Effector memory CD4-positive, alpha-beta T cell (primary cell): ENCODE measurements around the gene WBP1L.

ENCODE experiments used
- DNase-seq, 3 donors: peaks; one replicate each; pipeline ENCODE4 v3.0.0-alpha.2; 2020
- H3K27ac ChIP-seq: 2 replicates; pipeline ENCODE4 v1.7.0; 2013; ENCODE audit warnings: mild to moderate bottlenecking, low read length, moderate library complexity; ENCODE audit not compliant: insufficient read depth, poor library complexity, severe bottlenecking
- H3K27me3 ChIP-seq: replicated peaks from 2 replicates; pipeline ENCODE4 v1.7.0; 2013; ENCODE audit warnings: mild to moderate bottlenecking, low read length; ENCODE audit not compliant: insufficient read depth, control insufficient read depth, poor library complexity, severe bottlenecking
- H3K36me3 ChIP-seq: 2 replicates; pipeline ENCODE4 v1.7.0; 2013; ENCODE audit warnings: mild to moderate bottlenecking, low read length, moderate library complexity; ENCODE audit not compliant: control insufficient read depth, insufficient read depth
- H3K4me1 ChIP-seq: 2 replicates; pipeline ENCODE4 v1.7.0; 2013; ENCODE audit warnings: low read length, mild to moderate bottlenecking; ENCODE audit not compliant: control insufficient read depth, insufficient read depth, poor library complexity, severe bottlenecking
- H3K4me3 ChIP-seq: 2 replicates; pipeline ENCODE4 v1.7.0; 2013; ENCODE audit warnings: low read length, low read depth, mild to moderate bottlenecking; ENCODE audit not compliant: insufficient read depth, poor library complexity, severe bottlenecking
- H3K9me3 ChIP-seq: 2 replicates; pipeline ENCODE4 v1.7.0; 2013; ENCODE audit warnings: mild to moderate bottlenecking, low read length, moderate library complexity; ENCODE audit not compliant: control insufficient read depth

WBP1L gene

DNA sequence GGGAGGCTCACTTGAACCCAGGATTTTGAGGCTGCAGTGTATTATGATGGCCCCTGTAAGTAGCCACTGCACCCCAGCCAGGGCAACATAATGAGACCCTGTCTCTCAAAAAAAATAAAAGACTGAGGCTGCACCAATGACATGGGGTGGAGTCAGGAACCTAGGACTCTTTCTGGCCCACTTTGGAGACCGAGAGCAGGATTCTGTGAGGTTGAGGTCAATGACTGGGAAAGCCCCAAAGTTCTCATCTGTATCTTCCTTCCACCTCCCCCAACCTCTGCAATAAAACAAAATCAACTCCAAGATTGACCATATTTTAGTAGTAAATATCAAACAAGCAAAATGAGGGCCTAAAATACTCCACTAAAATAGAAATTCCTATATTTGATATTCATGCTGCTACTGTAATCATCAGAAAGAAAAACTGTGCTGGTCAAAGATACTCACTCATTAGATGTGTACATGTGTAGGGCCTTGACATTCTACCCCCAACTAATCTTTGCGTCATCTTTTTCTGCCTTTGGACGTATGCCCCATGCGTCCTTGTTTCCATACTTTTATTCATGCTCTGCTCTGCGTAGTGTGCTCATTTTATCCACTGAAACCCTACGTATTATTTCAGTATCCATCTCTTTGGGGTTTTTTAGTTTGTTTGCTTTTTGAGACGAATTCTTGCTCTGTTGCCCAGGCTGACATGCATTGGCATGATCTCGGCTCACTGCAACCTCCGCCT, 23.8 kb downstream of the WBP1L start:
- Histone ChIP-seq H3K4me3 (no peak overlapping the region), H3K27me3 (no peaks in the 10 kb centered on the region), H3K4me1 (peaks cover 5% of the 10 kb centered on the region), H3K27ac (no peak overlapping the region), H3K9me3 (no peaks in the 10 kb centered on the region), H3K36me3 (peaks cover 8% of the 10 kb centered on the region)
- no peak for DNase-seq

DNA sequence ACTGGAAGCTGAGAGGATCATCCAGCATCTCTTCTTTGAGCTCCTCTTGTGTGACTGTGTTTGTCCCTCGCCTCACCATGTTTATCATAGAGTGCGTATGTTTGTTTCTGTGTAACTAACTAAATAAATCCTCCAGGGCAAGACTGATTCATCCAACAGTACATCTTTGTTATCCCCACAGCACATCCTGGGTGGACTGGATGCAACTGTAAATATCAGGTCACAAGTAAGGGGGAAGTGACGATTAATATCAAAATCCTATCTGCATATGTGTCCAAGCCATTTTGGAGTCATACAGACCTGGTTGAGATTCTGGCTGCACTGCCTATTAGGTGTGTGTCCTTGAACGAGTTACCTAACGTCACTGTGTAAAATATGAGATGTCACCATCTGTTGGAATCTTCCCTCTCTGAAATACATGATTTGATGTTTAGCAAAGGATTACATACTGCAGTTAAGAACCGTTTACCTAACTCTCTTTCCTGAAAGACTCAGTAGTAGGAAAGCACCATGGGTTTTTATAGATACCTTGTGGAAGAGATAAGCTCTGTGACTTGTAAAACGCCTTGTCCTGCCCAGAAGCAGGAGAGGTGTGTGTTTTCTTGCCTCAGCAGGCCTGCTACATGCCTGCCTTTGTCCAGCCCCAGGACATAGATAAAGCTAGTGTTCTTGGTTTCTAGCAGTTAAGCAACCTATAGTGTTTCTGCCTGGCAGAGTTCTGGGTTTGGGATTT, 25.8 kb downstream of the WBP1L start:
- Histone ChIP-seq H3K4me3 (no peak overlapping the region), H3K4me1 (peaks cover 5% of the 10 kb centered on the region), H3K36me3 (no peaks in the 10 kb centered on the region), H3K9me3 (no peaks in the 10 kb centered on the region), H3K27me3 (no peaks in the 10 kb centered on the region), H3K27ac (no peak overlapping the region)
- no peak for DNase-seq

DNA sequence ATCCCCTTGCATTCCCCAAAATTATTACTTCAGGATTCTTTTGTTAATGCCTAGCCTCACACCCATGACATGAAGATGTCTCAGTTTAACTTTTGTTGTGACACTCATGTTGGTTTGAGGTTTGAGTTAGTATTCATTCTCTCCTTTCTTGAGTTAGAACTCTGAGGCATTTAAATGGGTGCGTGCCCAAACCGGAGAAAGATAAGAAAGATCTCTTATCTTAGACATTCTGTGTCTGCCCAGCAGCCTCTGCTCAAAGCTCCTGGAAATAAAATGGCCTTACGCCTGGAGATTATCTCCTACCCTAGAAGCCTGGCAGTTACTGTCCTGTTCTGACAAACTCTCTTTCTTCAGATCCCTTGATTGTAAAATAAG, 26.3 kb downstream of the WBP1L start:
- H3K27me3 ChIP-seq: no peaks in the 10 kb centered on the region
- no peak overlapping the region for H3K27ac ChIP-seq
- no peak for DNase-seq
- no peaks in the 10 kb centered on the region for H3K36me3 ChIP-seq
- H3K4me3 ChIP-seq: no peak overlapping the region
- H3K4me1 ChIP-seq: peaks cover 5% of the 10 kb centered on the region
- H3K9me3 ChIP-seq: no peaks in the 10 kb centered on the region

DNA sequence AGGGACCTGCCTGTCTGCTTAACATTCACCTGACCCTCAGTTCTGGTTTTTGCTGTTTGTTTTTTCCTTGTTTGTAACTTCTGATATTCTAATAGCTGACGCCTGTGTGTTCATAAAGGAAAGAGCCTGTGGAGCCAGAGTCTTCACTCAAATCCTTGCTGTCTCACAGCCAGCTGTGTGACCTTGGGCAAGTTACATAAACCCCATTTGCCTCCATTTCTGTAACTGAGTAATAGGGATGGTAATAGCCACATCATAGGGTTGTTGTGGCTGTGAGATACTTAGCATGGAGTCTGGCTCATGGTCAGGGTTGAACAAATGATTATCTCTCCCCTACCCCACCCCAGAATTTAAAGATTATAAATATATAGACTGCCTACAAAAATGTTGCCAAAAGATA, 27.0 kb downstream of the WBP1L start:
- Histone ChIP-seq H3K4me3 (no peak overlapping the region), H3K9me3 (no peaks in the 10 kb centered on the region), H3K27ac (no peak overlapping the region), H3K4me1 (peaks cover 12% of the 10 kb centered on the region), H3K36me3 (no peaks in the 10 kb centered on the region), H3K27me3 (no peaks in the 10 kb centered on the region)
- no peak for DNase-seq

DNA sequence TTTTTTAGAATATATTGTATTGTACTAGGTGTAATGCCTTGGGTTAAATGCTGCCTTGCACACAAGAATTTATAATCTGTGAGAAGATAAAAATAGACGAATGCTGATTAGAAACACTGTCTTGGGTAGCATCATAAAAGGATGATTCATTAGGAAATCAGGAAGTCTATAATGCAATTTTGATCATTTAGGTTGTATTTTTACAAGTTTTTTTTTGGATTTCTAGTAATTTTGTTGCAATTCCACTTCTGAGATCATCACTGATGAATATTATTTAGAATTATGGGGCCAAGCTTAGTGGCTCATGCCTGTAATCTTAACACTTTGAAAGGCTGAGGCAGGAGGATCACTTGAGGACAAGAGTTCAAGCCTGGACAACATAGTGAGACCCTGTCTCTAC, 29.6 kb downstream of the WBP1L start:
- Histone ChIP-seq H3K36me3 (no peaks in the 10 kb centered on the region), H3K9me3 (no peaks in the 10 kb centered on the region), H3K27me3 (no peaks in the 10 kb centered on the region), H3K4me3 (no peak overlapping the region), H3K4me1 (peaks cover 11% of the 10 kb centered on the region), H3K27ac (no peak overlapping the region)
- DNase-seq: no peak

DNA sequence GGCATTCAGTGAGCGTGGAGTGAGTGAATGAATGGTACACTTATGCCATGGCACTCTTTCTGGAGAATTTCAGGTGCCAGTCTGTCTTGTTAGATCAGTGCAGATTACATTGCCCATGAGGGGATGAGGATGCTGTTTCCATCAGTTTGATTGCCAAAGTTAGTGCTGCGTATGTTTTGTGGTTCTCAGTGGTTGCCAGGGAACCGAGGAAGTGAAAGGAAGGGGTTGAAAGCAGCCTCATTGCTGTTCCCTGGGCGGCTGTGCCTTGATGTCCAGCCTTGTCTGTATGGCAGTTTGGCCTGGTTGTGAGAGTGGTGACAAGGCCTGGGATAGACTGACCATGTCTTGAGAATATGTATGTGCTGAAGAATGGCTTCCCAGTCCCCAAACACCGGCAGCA, 30.2 kb downstream of the WBP1L start:
- H3K4me1 ChIP-seq: peaks cover 11% of the 10 kb centered on the region
- no peaks in the 10 kb centered on the region for H3K9me3 ChIP-seq
- H3K27me3 ChIP-seq: no peaks in the 10 kb centered on the region
- H3K27ac ChIP-seq: no peak overlapping the region
- DNase-seq: no peak
- no peaks in the 10 kb centered on the region for H3K36me3 ChIP-seq
- no peak overlapping the region for H3K4me3 ChIP-seq

DNA sequence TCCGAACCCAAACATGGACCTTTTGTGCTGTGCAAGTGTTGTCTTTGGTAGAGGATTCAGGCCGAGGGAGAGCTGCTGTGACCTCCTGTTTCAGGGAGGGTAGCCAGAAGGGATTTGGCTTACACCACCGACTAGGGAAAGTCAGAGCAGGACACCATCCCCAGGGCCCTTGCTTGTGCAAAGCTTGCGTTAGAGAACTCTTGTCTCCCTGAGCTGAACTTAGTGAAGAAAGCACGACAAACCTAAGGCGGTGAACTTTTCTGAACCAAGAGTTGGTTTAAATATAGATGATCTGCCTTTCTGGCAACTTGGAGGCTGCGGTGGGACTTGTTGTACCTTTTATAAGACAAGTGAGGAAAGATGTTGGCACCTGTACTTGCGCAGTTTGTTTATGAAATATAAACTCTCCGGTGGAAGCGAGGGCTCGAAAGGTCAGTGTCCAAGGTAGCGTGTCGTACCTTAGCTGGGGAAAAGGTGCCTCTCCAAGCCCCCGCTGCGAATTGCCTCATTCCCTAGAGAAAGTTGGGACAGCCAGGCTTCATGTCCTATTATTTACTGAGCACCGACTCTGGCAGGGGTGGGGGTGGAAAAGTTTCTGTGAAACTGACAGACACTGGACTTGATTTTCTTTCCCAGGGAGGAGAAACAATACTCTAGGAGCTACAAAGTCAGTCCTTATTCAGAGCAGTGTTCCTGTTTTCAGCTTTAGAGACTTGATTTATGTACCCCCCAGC, 31.6 kb downstream of the WBP1L start:
- no peak overlapping the region for H3K4me3 ChIP-seq
- no peak for DNase-seq
- H3K36me3 ChIP-seq: peaks cover 3% of the 10 kb centered on the region
- peaks cover 11% of the 10 kb centered on the region for H3K4me1 ChIP-seq
- H3K9me3 ChIP-seq: no peaks in the 10 kb centered on the region
- H3K27ac ChIP-seq: no peak overlapping the region
- no peaks in the 10 kb centered on the region for H3K27me3 ChIP-seq

GRCh38 chr10:102775935-102776669, 32.4 kb downstream of the WBP1L start:
- DNase-seq: no peak
- H3K9me3 ChIP-seq: no peaks in the 10 kb centered on the region
- H3K4me3 ChIP-seq: no peak overlapping the region
- H3K4me1 ChIP-seq: peaks cover 11% of the 10 kb centered on the region
- peaks cover 3% of the 10 kb centered on the region for H3K36me3 ChIP-seq
- H3K27ac ChIP-seq: no peak overlapping the region
- no peaks in the 10 kb centered on the region for H3K27me3 ChIP-seq

DNA sequence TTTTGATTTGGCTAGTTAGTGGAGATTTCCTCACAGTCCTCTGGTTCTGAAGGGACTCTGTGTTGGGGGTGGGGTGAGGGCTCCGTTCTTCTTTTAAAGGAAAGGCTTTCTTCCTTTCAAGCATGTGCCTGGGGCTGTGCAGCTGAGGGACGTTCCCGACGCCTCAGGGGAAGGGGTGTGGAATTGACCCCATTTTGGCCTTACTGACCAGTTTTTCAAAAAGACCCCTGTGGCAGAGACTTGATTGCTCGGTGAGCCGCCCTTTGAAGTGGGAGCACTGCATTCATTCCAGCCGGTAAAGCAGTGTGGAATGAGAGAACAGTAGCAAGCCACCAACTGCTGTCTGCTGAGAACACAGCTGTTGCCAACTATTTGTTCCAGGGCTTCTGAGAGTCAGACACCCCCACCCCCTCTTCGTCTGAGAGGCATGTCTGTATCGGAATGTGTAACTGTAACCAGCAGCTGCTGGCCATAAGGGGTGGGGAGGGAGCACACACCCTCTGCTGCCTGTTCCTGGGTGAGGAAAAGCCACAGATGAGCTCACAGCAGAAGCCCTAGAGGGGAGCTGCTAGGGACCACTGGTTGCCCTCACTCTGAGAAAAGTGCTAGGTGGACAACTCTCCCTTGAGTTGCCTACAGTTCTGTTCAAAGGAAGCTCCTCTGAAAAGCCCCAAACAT, 33.2 kb downstream of the WBP1L start:
- Histone ChIP-seq H3K36me3 (peaks cover 3% of the 10 kb centered on the region), H3K9me3 (no peaks in the 10 kb centered on the region), H3K4me3 (no peak overlapping the region), H3K27ac (no peak overlapping the region), H3K27me3 (no peaks in the 10 kb centered on the region), H3K4me1 (peaks cover 11% of the 10 kb centered on the region)
- no peak for DNase-seq
